H1 (cell line): ENCODE data around the gene ANLN. TPM values are rescaled to one million over a fixed set of nuclear protein-coding genes. Genes with fewer than 3 reads are reported as not detected.

Experiments
- CTCF ChIA-PET: fragments of 300-600 bp; sonication (Branson Sonifier 250); formaldehyde crosslinking; loops from one replicate; lab custom pipeline; 2021; ENCODE audit not compliant: partially characterized antibody; lab: Charles Lee
- POLR2A ChIA-PET: fragments of 300-600 bp; sonication (Branson Sonifier 250); formaldehyde crosslinking; loops from one replicate; lab custom pipeline; 2021; ENCODE audit warnings: inconsistent platforms; ENCODE audit not compliant: partially characterized antibody; lab: Charles Lee
- DNase-seq, 2 experiments: peaks; one replicate each; pipeline versions ENCODE4 v3.0.0 to v3.0.0-alpha.2; 2010 to 2022; ENCODE audit warnings: low spot score in 2 of 2, low read depth in 1 of 2, mixed read lengths in 1 of 2
- FAIRE-seq: peaks from 2 replicates; lab custom pipeline; 2011; peaks lifted over from hg19 to GRCh38; lab: Jason Lieb, UNC
- H2AFZ ChIP-seq: 2 replicates; pipeline ENCODE4 v1.8.1; 2012; ENCODE audit warnings: low read length, inconsistent platforms
- H2AK5ac ChIP-seq: 2 replicates; pipeline ENCODE4 v1.6.1; 2013; ENCODE audit warnings: low read depth, low read length
- H2BK120ac ChIP-seq: replicated peaks from 2 replicates; pipeline ENCODE3; 2013; ENCODE audit warnings: low read depth, low read length, inconsistent platforms
- H2BK12ac ChIP-seq: 2 replicates; pipeline ENCODE4 v1.6.1; 2013; ENCODE audit warnings: low read depth, low read length
- H2BK15ac ChIP-seq: 2 replicates; pipeline ENCODE4 v1.6.1; 2013; ENCODE audit warnings: low read length
- H2BK20ac ChIP-seq: 2 replicates; pipeline ENCODE4 v1.6.1; 2013; ENCODE audit warnings: low read length
- H2BK5ac ChIP-seq: 2 replicates; pipeline ENCODE4 v1.6.1; 2013; ENCODE audit warnings: low read depth, low read length
- H3K14ac ChIP-seq: 2 replicates; pipeline ENCODE4 v1.6.1; 2013; ENCODE audit warnings: inconsistent platforms; ENCODE audit not compliant: insufficient read length
- H3K18ac ChIP-seq: 2 replicates; pipeline ENCODE4 v1.6.1; 2013; ENCODE audit warnings: low read length; ENCODE audit errors: extremely low read depth
- H3K23ac ChIP-seq: 2 replicates; pipeline ENCODE4 v1.6.1; 2013; ENCODE audit warnings: inconsistent platforms; ENCODE audit not compliant: insufficient read length
- H3K23me2 ChIP-seq: 2 replicates; pipeline ENCODE4 v1.6.1; 2013; ENCODE audit warnings: low read depth, low read length
- H3K27ac ChIP-seq: 2 replicates; pipeline ENCODE4 v1.6.1; 2011; ENCODE audit warnings: low read depth, low read length, inconsistent platforms
- H3K27me3 ChIP-seq, 4 experiments: replicated peaks in 1 of 4; 1 replicate in 1 of 4; 2 replicates in 3 of 4; pipeline versions ENCODE4 v1.6.1 to v1.8.1; 2011 to 2013; ENCODE audit warnings: low read length in 3 of 4, mild to moderate bottlenecking in 3 of 4, inconsistent platforms in 2 of 4, mixed read lengths in 2 of 4, moderate library complexity in 1 of 4; ENCODE audit not compliant: control insufficient read depth in 3 of 4, insufficient read depth in 3 of 4; ENCODE audit errors: extremely low read depth in 1 of 4
- H3K36me3 ChIP-seq, 4 experiments: 2 replicates each; pipeline versions ENCODE4 v1.6.1 to v1.8.1; 2011 to 2013; ENCODE audit warnings: mild to moderate bottlenecking in 4 of 4, low read length in 3 of 4, moderate library complexity in 2 of 4, control low read depth in 1 of 4, inconsistent platforms in 1 of 4; ENCODE audit not compliant: insufficient read depth in 4 of 4, control insufficient read depth in 2 of 4
- H3K4ac ChIP-seq: replicated peaks from 2 replicates; pipeline ENCODE3; 2013; ENCODE audit warnings: low read length, low read depth, mixed read lengths, inconsistent platforms; ENCODE audit not compliant: insufficient read length
- H3K4me1 ChIP-seq, 4 experiments: replicated peaks in 1 of 4; 1 replicate in 1 of 4; 2 replicates in 3 of 4; pipeline versions ENCODE4 v1.6.1 to v1.8.1; 2011 to 2013; ENCODE audit warnings: low read length in 3 of 4, inconsistent platforms in 2 of 4, mixed read lengths in 1 of 4; ENCODE audit not compliant: insufficient read depth in 4 of 4, control insufficient read depth in 3 of 4
- H3K4me2 ChIP-seq, 2 experiments: 2 replicates each; pipeline versions ENCODE4 v1.6.1 to v1.8.1; 2011 to 2013; ENCODE audit warnings: low read depth in 2 of 2, low read length in 2 of 2, control low read depth in 1 of 2, inconsistent platforms in 1 of 2, mild to moderate bottlenecking in 1 of 2; ENCODE audit not compliant: insufficient read depth in 1 of 2
- H3K4me3 ChIP-seq, 4 experiments: fragments of 200-600, 300-600 bp in 1 of 4; sonication (generic), shearing (Covaris generic), sonication (Bioruptor Twin) in 1 of 4; 2 replicates each; pipeline versions ENCODE4 v1.5.1 to v1.8.1; 2011 to 2016; ENCODE audit warnings: low read length in 4 of 4, low read depth in 3 of 4, control low read depth in 2 of 4, inconsistent platforms in 2 of 4, mild to moderate bottlenecking in 2 of 4, mixed read lengths in 1 of 4, moderate library complexity in 1 of 4; ENCODE audit not compliant: insufficient read depth in 2 of 4; ENCODE audit errors: extremely low read depth in 1 of 4
- H3K56ac ChIP-seq: replicated peaks from 2 replicates; pipeline ENCODE3; 2013; ENCODE audit warnings: low read depth, mild to moderate bottlenecking, mixed read lengths, low read length, inconsistent platforms; ENCODE audit not compliant: insufficient read length
- H3K79me1 ChIP-seq: 2 replicates; pipeline ENCODE4 v1.6.1; 2013; ENCODE audit warnings: low read depth, low read length, control low read depth
- H3K79me2 ChIP-seq, 2 experiments: 2 replicates each; pipeline versions ENCODE4 v1.6.1 to v1.8.1; 2012 to 2013; ENCODE audit warnings: low read length in 2 of 2, mild to moderate bottlenecking in 2 of 2, inconsistent platforms in 1 of 2; ENCODE audit not compliant: insufficient read depth in 2 of 2, control insufficient read depth in 1 of 2
- H3K9ac ChIP-seq, 4 experiments: replicated peaks in 1 of 4; 1 replicate in 1 of 4; 2 replicates in 3 of 4; pipeline versions ENCODE4 v1.6.1 to v1.8.1; 2011 to 2013; ENCODE audit warnings: low read depth in 3 of 4, low read length in 3 of 4, control low read depth in 2 of 4, mild to moderate bottlenecking in 2 of 4, moderate library complexity in 2 of 4, inconsistent platforms in 1 of 4; ENCODE audit errors: extremely low read depth in 1 of 4
- H3K9me3 ChIP-seq, 2 experiments: 2 replicates each; pipeline versions ENCODE4 v1.6.1 to v1.8.1; 2012 to 2013; ENCODE audit warnings: mild to moderate bottlenecking in 2 of 2, moderate library complexity in 2 of 2, control low read depth in 1 of 2, inconsistent platforms in 1 of 2, low read depth in 1 of 2, low read length in 1 of 2, mixed read lengths in 1 of 2; ENCODE audit not compliant: insufficient read depth in 2 of 2
- H4K20me1 ChIP-seq, 2 experiments: replicated peaks in 1 of 2; 2 replicates each; pipeline versions ENCODE3 to v1.8.1; 2011 to 2013; ENCODE audit warnings: inconsistent platforms in 2 of 2, low read length in 2 of 2, mild to moderate bottlenecking in 1 of 2; ENCODE audit not compliant: insufficient read depth in 2 of 2, control insufficient read depth in 1 of 2
- H4K5ac ChIP-seq: 2 replicates; pipeline ENCODE4 v1.6.1; 2013; ENCODE audit warnings: low read length, low read depth, mixed read lengths, inconsistent platforms; ENCODE audit not compliant: insufficient read length
- H4K8ac ChIP-seq: 2 replicates; pipeline ENCODE4 v1.8.0; 2013; ENCODE audit warnings: mild to moderate bottlenecking, moderate library complexity, low read length, inconsistent platforms; ENCODE audit not compliant: insufficient read depth; ENCODE audit errors: extremely low read depth
- H4K91ac ChIP-seq: replicated peaks from 2 replicates; pipeline ENCODE3; 2013; ENCODE audit warnings: low read length, mixed read lengths, inconsistent platforms; ENCODE audit not compliant: insufficient read length
- E2F6 ChIP-seq: IDR thresholded peaks from 2 replicates; pipeline ENCODE4 v1.6.1; 2012; ENCODE audit warnings: inconsistent platforms
- POLR2AphosphoS5 ChIP-seq: IDR thresholded peaks from 2 replicates; pipeline ENCODE4 v1.6.1; 2011; ENCODE audit warnings: low read depth, low read length
- TCF12 ChIP-seq: IDR thresholded peaks from 2 replicates; pipeline ENCODE4 v1.6.1; 2011; ENCODE audit warnings: low read depth, mild to moderate bottlenecking, low read length
- YY1 ChIP-seq: IDR thresholded peaks from 2 replicates; pipeline ENCODE4 v1.6.1; 2011; ENCODE audit warnings: low read depth, mild to moderate bottlenecking, low read length
- WGBS, 2 experiments: shearing (Covaris generic) in 1 of 2; methylation state at CpG; one replicate each; pipeline versions ENCODE4 v1.1.6 to v1.1.7; 2013 to 2015; ENCODE audit warnings: low lambda C conversion rate in 2 of 2, mixed read lengths in 2 of 2, inconsistent platforms in 1 of 2, low coverage in 1 of 2, missing lambda C conversion rate in 1 of 2; ENCODE audit not compliant: insufficient replicate concordance in 2 of 2, insufficient coverage in 1 of 2, insufficient read length in 1 of 2; ENCODE audit errors: extremely low coverage in 1 of 2, missing lambda C conversion rate in 1 of 2; 5-methylcytosine and 5-hydroxymethylcytosine counted together
- polyA plus RNA-seq, 7 experiments: library from polyadenylated mRNA; depleted of rRNA in 3 of 7; stranded (reverse) in 5 of 7; unstranded in 2 of 7; fragments of >200 nt in 5 of 7; fragments of 200-250 nt in 2 of 7; gene quantifications; 1 replicate in 5 of 7; 2 replicates in 1 of 7; 4 replicates in 1 of 7; pipeline versions ENCODE4 v1.2.1 to v1.2.3, GENCODE V29; 2011 to 2013; ENCODE audit warnings: missing spikeins in 2 of 7, mixed read lengths in 2 of 7
- total RNA-seq: library from RNA; stranded (reverse); fragmentation: NEBNext Ultra II Directional; extraction: Animal tissue kit (Norgen Biotek cat#: 25700); gene quantifications from 2 replicates; pipeline ENCODE4 v1.2.1, GENCODE V29; 2021

The ANLN gene
- total and polyA plus RNA-seq, 2 of the 8 experiments (the other 6 are each of a cell fraction or from before 2014, with no cell fraction given): 18.5 to 90.1 TPM

- H3K79me2 ChIP-seq: no peaks in the 10 kb centered on the region
- no peak overlapping the region for H2BK20ac ChIP-seq
- no peak overlapping the region for H2BK120ac ChIP-seq
- H3K18ac ChIP-seq: no peak overlapping the region
- H2AK5ac ChIP-seq: no peak overlapping the region
- peak overlapping the region in 1 of 4 experiments; percentile 24; a peak in 1 of 8 replicates for H3K4me3 ChIP-seq
- H2BK5ac ChIP-seq: no peak overlapping the region
- CTCF ChIA-PET: interaction anchor here (1.0 to 2.5 kb wide), 4 partner anchors 10 to 380 kb away, joined by 3 to 9 read pairs (median 4); no protein-coding TSS in a partner anchor
- H3K14ac ChIP-seq: no peak overlapping the region
- H3K9me3 ChIP-seq: no peaks in the 10 kb centered on the region
- no peak overlapping the region for H4K5ac ChIP-seq
- peaks cover 2 to 4% of the 10 kb centered on the region in 2 experiments for H4K20me1 ChIP-seq
- no peak overlapping the region for H2BK15ac ChIP-seq
- 0 out of 8 replicates have a peak, but pooled peaks cover 0 to 2% (median 0%) of the 10 kb centered on the region in 4 experiments for H3K36me3 ChIP-seq
- no peak overlapping the region for H2AFZ ChIP-seq
- DNase-seq (peak in 1 of 2 experiments; percentile 10), FAIRE-seq (peak; percentile 79)
- 1% methylated on average over 4 of the region's 4 CpGs; no CpG with 5 or more reads in 1 of the 2 experiments for WGBS, 2 experiments
- H3K4me2 ChIP-seq: peak overlapping the region; percentile 37 to 52
- no peaks in the 10 kb centered on the region for H3K23me2 ChIP-seq
- peaks cover 0 to 9% (median 0%) of the 10 kb centered on the region in 4 experiments; a peak in 1 of 7 replicates for H3K4me1 ChIP-seq
- H3K23ac ChIP-seq: no peak overlapping the region
- no peak overlapping the region for H4K8ac ChIP-seq
- H3K79me1 ChIP-seq: no peaks in the 10 kb centered on the region
- POLR2A ChIA-PET: no interaction called here
- H4K91ac ChIP-seq: no peak overlapping the region
- H2BK12ac ChIP-seq: no peak overlapping the region
- H3K56ac ChIP-seq: no peak overlapping the region
- no peak overlapping the region for H3K9ac ChIP-seq
- no peak overlapping the region for H3K27ac ChIP-seq
- no peak overlapping the region for H3K4ac ChIP-seq
- peaks cover 38 to 80% (median 64%) of the 10 kb centered on the region in 4 experiments for H3K27me3 ChIP-seq
- TF ChIP-seq TCF12 (0 out of 2 replicates have a peak, but pooled peaks have one; percentile 55), POLR2AphosphoS5 (no peak), E2F6 (no peak), YY1 (peak; percentile 28; the same call in 1 of the 2 replicates)
Measured at GRCh38 chr7:36360244-36360643, 29.4 kb upstream of the ANLN start.
